B cell (primary cell): ENCODE data around the gene PSMG4. TPM values are rescaled to one million over a fixed set of nuclear protein-coding genes. Genes with fewer than 3 reads are reported as not detected.
A peak's percentile ranks its signal among the peaks of the same experiment; 100 is the strongest.

Experiments
- ATAC-seq: fragments of 200-7000 bp; cut with Tn5 transposase; one replicate; pipeline ENCODE4 v1.10.0; 2021; ENCODE audit warnings: low read depth, mild to moderate bottlenecking, moderate number of reproducible peaks, moderate library complexity
- CTCF ChIA-PET: fragments of 350-600 bp; sonication (Branson Sonifier 250); formaldehyde crosslinking; loops from one replicate; lab custom pipeline; 2021; ENCODE audit warnings: antibody characterized with exemption, inconsistent platforms; lab: Charles Lee
- POLR2A ChIA-PET: fragments of 350-600 bp; sonication (Branson Sonifier 250); formaldehyde crosslinking; loops from one replicate; lab custom pipeline; 2021; ENCODE audit warnings: antibody characterized with exemption; lab: Charles Lee
- DNase-seq: peaks from one replicate; pipeline ENCODE4 v3.0.0; 2013
- H2AFZ ChIP-seq: 2 replicates; pipeline ENCODE4 v1.6.1; 2012; ENCODE audit warnings: mild to moderate bottlenecking, low read depth, low read length; ENCODE audit not compliant: insufficient read depth, poor library complexity, severe bottlenecking
- H3K27ac ChIP-seq, 2 donors: 1 replicate in 1 of 2; 2 replicates in 1 of 2; pipeline ENCODE4 v1.5.1; 2012 to 2013; ENCODE audit warnings: low read length in 2 of 2, mild to moderate bottlenecking in 2 of 2, moderate library complexity in 1 of 2
- H3K27me3 ChIP-seq, 4 experiments: fragments of 200-600 bp in 1 of 4; sonication (generic) in 1 of 4; replicated peaks in 1 of 4; 1 replicate in 2 of 4; 2 replicates in 2 of 4; pipeline versions ENCODE4 v1.6.1 to v1.7.0; 2013 to 2016; ENCODE audit warnings: low read length in 3 of 4, mild to moderate bottlenecking in 2 of 4, mixed read lengths in 1 of 4, moderate library complexity in 1 of 4; ENCODE audit not compliant: insufficient read depth in 4 of 4, control insufficient read depth in 3 of 4; ENCODE audit errors: control extremely low read depth in 1 of 4
- H3K36me3 ChIP-seq, 2 experiments: replicated peaks in 1 of 2; 1 replicate in 1 of 2; 2 replicates in 1 of 2; pipeline versions ENCODE4 v1.6.1 to v1.7.1; 2013; ENCODE audit warnings: low read length in 1 of 2; ENCODE audit not compliant: insufficient read depth in 2 of 2, control insufficient read depth in 1 of 2; ENCODE audit errors: control extremely low read depth in 1 of 2, extremely low read depth in 1 of 2
- H3K4me1 ChIP-seq, 2 donors: fragments of 200-600 bp in 1 of 2; sonication (generic) in 1 of 2; 1 replicate in 1 of 2; 2 replicates in 1 of 2; pipeline versions ENCODE4 v1.5.1 to v1.6.1; 2013 to 2017; ENCODE audit warnings: low read length in 2 of 2; ENCODE audit not compliant: control insufficient read depth in 2 of 2, insufficient read depth in 2 of 2
- H3K4me2 ChIP-seq: replicated peaks from 2 replicates; pipeline ENCODE3; 2012; ENCODE audit warnings: mild to moderate bottlenecking, low read depth, low read length; ENCODE audit not compliant: poor library complexity, severe bottlenecking
- H3K4me3 ChIP-seq, 5 experiments: fragments of 200-600 bp in 1 of 5; sonication (generic) in 1 of 5; 1 replicate in 3 of 5; 2 replicates in 2 of 5; pipeline versions ENCODE4 v1.5.1 to v1.7.0; 2011 to 2016; ENCODE audit warnings: low read length in 4 of 5, mild to moderate bottlenecking in 4 of 5, low read depth in 2 of 5, control low read depth in 1 of 5, moderate library complexity in 1 of 5; ENCODE audit not compliant: insufficient read depth in 1 of 5; ENCODE audit errors: control extremely low read depth in 1 of 5, extremely low read depth in 1 of 5
- H3K79me2 ChIP-seq: fragments of 200-600 bp; sonication (generic); one replicate; pipeline ENCODE4 v1.6.0; 2016; ENCODE audit warnings: low read length; ENCODE audit not compliant: control insufficient read depth, insufficient read depth
- H3K9ac ChIP-seq: fragments of 200-600 bp; sonication (generic); 2 replicates; pipeline ENCODE4 v1.6.1; 2017; ENCODE audit warnings: mild to moderate bottlenecking, low read length, moderate library complexity
- H3K9me3 ChIP-seq, 3 donors: one replicate each; pipeline versions ENCODE4 v1.6.1 to v1.7.1; 2013; ENCODE audit warnings: low read length in 2 of 3; ENCODE audit not compliant: control insufficient read depth in 2 of 3, insufficient read depth in 1 of 3; ENCODE audit errors: control extremely low read depth in 1 of 3
- H4K20me1 ChIP-seq: 2 replicates; pipeline ENCODE4 v1.6.0; 2012; ENCODE audit warnings: mild to moderate bottlenecking, low read length; ENCODE audit not compliant: insufficient read depth, control insufficient read depth, poor library complexity, severe bottlenecking
- H3K27ac Mint-ChIP-seq: one replicate; pipeline ENCODE4 v1.8.0; 2021; ENCODE audit warnings: mixed read lengths
- H3K27me3 Mint-ChIP-seq: one replicate; pipeline ENCODE4 v1.8.0; 2021; ENCODE audit warnings: mixed read lengths
- H3K4me1 Mint-ChIP-seq: one replicate; pipeline ENCODE4 v1.8.0; 2021; ENCODE audit warnings: mixed read lengths
- H3K4me3 Mint-ChIP-seq: one replicate; pipeline ENCODE4 v1.8.0; 2021; ENCODE audit warnings: mixed read lengths
- H3K9me3 Mint-ChIP-seq: one replicate; pipeline ENCODE4 v1.8.0; 2022; ENCODE audit warnings: mixed read lengths; ENCODE audit not compliant: insufficient read depth
- EZH2 ChIP-seq: IDR thresholded peaks from 2 replicates; pipeline ENCODE4 v1.6.1; 2012; ENCODE audit warnings: borderline replicate concordance, low read depth, mild to moderate bottlenecking, moderate library complexity, low read length; ENCODE audit not compliant: insufficient read depth, poor library complexity, severe bottlenecking
- WGBS: methylation state at CpG from one replicate; pipeline ENCODE4 v1.1.5; 2013; ENCODE audit warnings: missing lambda C conversion rate; ENCODE audit not compliant: insufficient coverage; 5-methylcytosine and 5-hydroxymethylcytosine counted together
- intact Hi-C: fragments of 100-400 bp; cut with micrococcal nuclease; formaldehyde crosslinking; loops from one replicate; pipeline ENCODE4 v1.10.0; 2022
- polyA plus RNA-seq: library from polyadenylated mRNA; depleted of rRNA; stranded (reverse); fragments of >200 nt; gene quantifications from 2 replicates; pipeline ENCODE4 v1.2.3, GENCODE V29; 2012
- total RNA-seq, 2 donors: library from RNA; stranded (reverse); fragments of 120-200 nt in 1 of 2; gene quantifications; 1 replicate in 1 of 2; 2 replicates in 1 of 2; pipeline versions ENCODE4 v1.2.3 to v1.2.4, GENCODE V29; 2013 to 2022
- TF ChIP-seq, protein P1 (sequence below): fragments of 200-600 bp; IDR thresholded peaks from one replicate; pipeline ENCODE4 v1.8.0; 2022; ENCODE audit warnings: antibody characterized with exemption, mild to moderate bottlenecking

PSMG4 gene
- total and polyA plus RNA-seq, 2 donors (not counting 1 experiment from before 2014, with no cell fraction given) = 31.9 to 42.4 TPM

DNA sequence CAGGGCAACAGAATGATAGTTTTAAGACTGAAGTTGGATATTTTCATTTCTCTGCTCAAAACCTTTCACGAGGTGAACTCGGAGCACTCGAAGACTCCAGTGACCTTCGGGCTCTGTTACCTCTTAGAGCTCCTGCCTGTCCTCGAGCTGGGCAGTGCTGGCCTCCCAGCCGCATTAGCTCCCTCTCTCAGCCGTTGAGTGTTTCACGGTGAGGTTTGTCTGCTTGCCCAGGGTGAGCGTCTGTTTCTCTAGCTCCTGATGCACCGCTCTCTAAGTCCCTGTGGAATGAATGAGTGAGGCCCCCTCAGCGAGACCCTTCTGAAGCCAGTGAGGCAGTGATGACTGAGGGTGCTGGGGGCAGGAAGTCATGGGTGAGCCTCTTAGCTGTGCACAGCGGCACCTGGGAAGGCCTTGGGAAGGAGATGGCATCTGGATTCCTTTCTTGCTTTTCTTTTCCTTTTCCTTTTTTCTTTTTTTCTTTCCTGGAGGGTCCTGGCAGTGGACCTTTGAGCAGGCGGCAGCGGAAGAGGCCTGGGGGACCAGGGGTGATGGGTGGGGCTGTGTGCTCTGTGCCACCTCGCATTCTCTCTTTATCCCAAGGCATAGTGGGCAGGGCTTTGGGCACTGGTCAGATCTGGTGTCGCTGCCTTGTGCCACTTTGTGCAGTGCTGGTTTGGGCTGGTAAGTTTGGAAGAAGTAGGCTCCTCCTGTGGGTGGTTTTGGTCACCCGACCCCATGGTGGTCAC, 2.2 kb downstream of the PSMG4 start:
- no peaks in the 10 kb centered on the region for H3K9me3 Mint-ChIP-seq
- peaks cover 20 to 34% of the 10 kb centered on the region in 2 donors for H3K4me1 ChIP-seq
- H4K20me1 ChIP-seq = peaks cover 65% of the 10 kb centered on the region
- no peaks in the 10 kb centered on the region for H3K27me3 ChIP-seq
- 93% methylated on average over 14 of the region's 17 CpGs for WGBS
- TF ChIP-seq EZH2 = no peak
- TF ChIP-seq, protein P1, sequence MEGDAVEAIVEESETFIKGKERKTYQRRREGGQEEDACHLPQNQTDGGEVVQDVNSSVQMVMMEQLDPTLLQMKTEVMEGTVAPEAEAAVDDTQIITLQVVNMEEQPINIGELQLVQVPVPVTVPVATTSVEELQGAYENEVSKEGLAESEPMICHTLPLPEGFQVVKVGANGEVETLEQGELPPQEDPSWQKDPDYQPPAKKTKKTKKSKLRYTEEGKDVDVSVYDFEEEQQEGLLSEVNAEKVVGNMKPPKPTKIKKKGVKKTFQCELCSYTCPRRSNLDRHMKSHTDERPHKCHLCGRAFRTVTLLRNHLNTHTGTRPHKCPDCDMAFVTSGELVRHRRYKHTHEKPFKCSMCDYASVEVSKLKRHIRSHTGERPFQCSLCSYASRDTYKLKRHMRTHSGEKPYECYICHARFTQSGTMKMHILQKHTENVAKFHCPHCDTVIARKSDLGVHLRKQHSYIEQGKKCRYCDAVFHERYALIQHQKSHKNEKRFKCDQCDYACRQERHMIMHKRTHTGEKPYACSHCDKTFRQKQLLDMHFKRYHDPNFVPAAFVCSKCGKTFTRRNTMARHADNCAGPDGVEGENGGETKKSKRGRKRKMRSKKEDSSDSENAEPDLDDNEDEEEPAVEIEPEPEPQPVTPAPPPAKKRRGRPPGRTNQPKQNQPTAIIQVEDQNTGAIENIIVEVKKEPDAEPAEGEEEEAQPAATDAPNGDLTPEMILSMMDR = no peak
- H3K79me2 ChIP-seq = peaks cover 66% of the 10 kb centered on the region
- peaks cover 0 to 27% of the 10 kb centered on the region in 2 experiments for H3K36me3 ChIP-seq
- H3K4me2 ChIP-seq = peak overlapping the region; percentile 88
- CTCF ChIA-PET = interaction anchor here (3.3 kb wide), 1 partner anchor 10 kb away, joined by 21 read pairs; no protein-coding TSS in a partner anchor
- H3K27ac ChIP-seq = no peak overlapping the region
- no peaks in the 10 kb centered on the region for H3K9me3 ChIP-seq
- no peak overlapping the region for H2AFZ ChIP-seq
- DNase-seq (no peak), ATAC-seq (no peak)
- H3K27me3 Mint-ChIP-seq = peaks cover 3% of the 10 kb centered on the region
- H3K4me3 Mint-ChIP-seq = peak overlapping the region; percentile 97
- peaks cover 35% of the 10 kb centered on the region for H3K4me1 Mint-ChIP-seq
- H3K9ac ChIP-seq = no peak overlapping the region
- intact Hi-C loops = no loop called here
- POLR2A ChIA-PET = no interaction called here
- no peak overlapping the region for H3K27ac Mint-ChIP-seq
- H3K4me3 ChIP-seq = no peak overlapping the region

DNA sequence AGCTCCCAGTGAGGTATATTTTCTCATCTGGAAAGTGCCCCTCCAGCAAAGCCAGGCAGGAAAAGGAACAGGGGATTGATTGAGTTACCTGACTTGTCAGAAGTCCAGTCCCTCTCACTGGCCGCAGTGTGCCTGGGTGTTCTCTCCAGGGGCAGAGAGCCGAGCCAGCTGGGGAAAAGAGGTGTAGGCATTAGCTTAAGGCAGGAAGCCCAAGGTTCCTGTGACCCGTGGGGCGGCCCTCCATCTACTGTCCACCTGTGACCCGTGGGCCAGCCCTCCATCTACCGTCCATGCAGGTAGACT, 2.7 kb downstream of the PSMG4 start:
- ChIA-PET POLR2A (no interaction called here), CTCF (interaction anchor here (3.3 kb wide), 1 partner anchor 10 kb away, joined by 21 read pairs; no protein-coding TSS in a partner anchor)
- H3K9me3 Mint-ChIP-seq = no peaks in the 10 kb centered on the region
- no peak for ATAC-seq
- Histone ChIP-seq H3K79me2 (peaks cover 71% of the 10 kb centered on the region), H3K27ac (no peak overlapping the region), H2AFZ (no peak overlapping the region), H3K9me3 (no peaks in the 10 kb centered on the region), H4K20me1 (peaks cover 70% of the 10 kb centered on the region), H3K27me3 (no peaks in the 10 kb centered on the region), H3K9ac (no peak overlapping the region), H3K4me3 (no peak overlapping the region), H3K36me3 (peaks cover 0 to 29% of the 10 kb centered on the region in 2 experiments), H3K4me1 (peaks cover 20 to 34% of the 10 kb centered on the region in 2 donors), H3K4me2 (peak overlapping the region; percentile 88)
- 61% methylated on average over 6 of the region's 6 CpGs for WGBS
- DNase-seq = no peak
- H3K4me1 Mint-ChIP-seq = peaks cover 35% of the 10 kb centered on the region
- TF ChIP-seq, protein P1 = no peak
- TF ChIP-seq EZH2 = no peak
- intact Hi-C loops = no loop called here
- H3K27me3 Mint-ChIP-seq = peaks cover 3% of the 10 kb centered on the region
- no peak overlapping the region for H3K27ac Mint-ChIP-seq
- peak overlapping the region; percentile 97 for H3K4me3 Mint-ChIP-seq
